WTC11 (cell line): ENCODE data around the gene TFCP2. TPM values are rescaled to one million over a fixed set of nuclear protein-coding genes. Genes with fewer than 3 reads are reported as not detected.

ENCODE experiments used
- ATAC-seq: fragments of 200-7000 bp; cut with Tn5 transposase; 2 replicates; pipeline ENCODE4 v1.10.0; 2021; ENCODE audit warnings: mild to moderate bottlenecking, moderate library complexity
- CTCF ChIA-PET: fragments of 300-600 bp; sonication (Branson Sonifier 250); formaldehyde crosslinking; loops from one replicate; lab custom pipeline; 2021; ENCODE audit warnings: antibody characterized with exemption; lab: Charles Lee
- POLR2A ChIA-PET: fragments of 350-600 bp; sonication (Branson Sonifier 250); formaldehyde crosslinking; loops from one replicate; lab custom pipeline; 2021; ENCODE audit warnings: antibody characterized with exemption; lab: Charles Lee
- DNase-seq: peaks from one replicate; pipeline ENCODE4 v3.0.0; 2021; ENCODE audit warnings: low spot score
- H3K27ac Mint-ChIP-seq: 2 replicates; pipeline ENCODE4 v1.8.0; 2021; ENCODE audit warnings: mixed read lengths
- H3K27me3 Mint-ChIP-seq: 2 replicates; pipeline ENCODE4 v1.8.0; 2021; ENCODE audit warnings: low read depth, mild to moderate bottlenecking, moderate library complexity, mixed read lengths
- H3K36me3 Mint-ChIP-seq: 2 replicates; pipeline ENCODE4 v1.8.0; 2021; ENCODE audit warnings: mixed read lengths
- H3K4me1 Mint-ChIP-seq: 2 replicates; pipeline ENCODE4 v1.8.0; 2022; ENCODE audit warnings: mixed read lengths
- H3K4me3 Mint-ChIP-seq: 2 replicates; pipeline ENCODE4 v1.8.0; 2021; ENCODE audit warnings: mild to moderate bottlenecking, moderate library complexity, mixed read lengths
- H3K9me3 Mint-ChIP-seq: 2 replicates; pipeline ENCODE4 v1.8.0; 2021; ENCODE audit warnings: mixed read lengths
- ARID4B ChIP-seq: sonication (generic); formaldehyde crosslinking; IDR thresholded peaks from 2 replicates; pipeline ENCODE4 v1.8.0; 2023; ENCODE audit warnings: missing genetic modification reagents, mild to moderate bottlenecking, borderline replicate concordance
- ATF1 ChIP-seq: sonication (generic); formaldehyde crosslinking; IDR thresholded peaks from 2 replicates; pipeline ENCODE4 v1.8.1; 2023; ENCODE audit warnings: mild to moderate bottlenecking, moderate library complexity, missing genetic modification reagents
- ATF2 ChIP-seq: sonication (generic); formaldehyde crosslinking; IDR thresholded peaks from 2 replicates; pipeline ENCODE4 v1.8.1; 2022; ENCODE audit warnings: low read depth, missing genetic modification reagents, borderline replicate concordance
- ATF3 ChIP-seq: sonication (generic); formaldehyde crosslinking; conservative IDR thresholded peaks from 2 replicates; pipeline ENCODE4 v1.8.1; 2022; ENCODE audit warnings: mild to moderate bottlenecking, missing genetic modification reagents
- CDX4 ChIP-seq: fragments of 250-450 bp; sonication (Bioruptor Pico); IDR thresholded peaks from 2 replicates; pipeline ENCODE4 v1.9.0; 2021; ENCODE audit warnings: moderate library complexity, mild to moderate bottlenecking, inconsistent platforms, borderline replicate concordance
- EMX1 ChIP-seq: fragments of 250-450 bp; sonication (Bioruptor Pico); IDR thresholded peaks from 2 replicates; pipeline ENCODE4 v1.8.0; 2021; ENCODE audit warnings: mild to moderate bottlenecking
- ETV6 ChIP-seq: sonication (generic); formaldehyde crosslinking; IDR thresholded peaks from 2 replicates; pipeline ENCODE4 v1.8.1; 2022; ENCODE audit warnings: mild to moderate bottlenecking, missing genetic modification reagents
- FOXK1 ChIP-seq: sonication (generic); formaldehyde crosslinking; IDR thresholded peaks from 2 replicates; pipeline ENCODE4 v1.8.0; 2022; ENCODE audit warnings: mild to moderate bottlenecking, moderate library complexity, missing genetic modification reagents
- GABPB1 ChIP-seq: sonication (generic); formaldehyde crosslinking; IDR thresholded peaks from 2 replicates; pipeline ENCODE4 v1.8.1; 2023; ENCODE audit warnings: mild to moderate bottlenecking, missing genetic modification reagents
- HMGA2 ChIP-seq: fragments of 250-450 bp; sonication (Bioruptor Pico); IDR thresholded peaks from 2 replicates; pipeline ENCODE4 v1.4.0; 2021; ENCODE audit warnings: mild to moderate bottlenecking, moderate library complexity
- JAZF1 ChIP-seq: fragments of 250-450 bp; sonication (Bioruptor Pico); IDR thresholded peaks from 2 replicates; pipeline ENCODE4 v1.9.0; 2021; ENCODE audit warnings: moderate library complexity, mild to moderate bottlenecking, inconsistent platforms
- MXD4 ChIP-seq: fragments of 250-450 bp; sonication (Bioruptor Pico); IDR thresholded peaks from 2 replicates; pipeline ENCODE4 v1.8.0; 2021; ENCODE audit warnings: mild to moderate bottlenecking, moderate library complexity, borderline replicate concordance
- NFE2L1 ChIP-seq: sonication (generic); formaldehyde crosslinking; IDR thresholded peaks from 2 replicates; pipeline ENCODE4 v1.8.1; 2023; ENCODE audit warnings: missing genetic modification reagents
- PRDM15 ChIP-seq: sonication (generic); formaldehyde crosslinking; IDR thresholded peaks from 2 replicates; pipeline ENCODE4 v1.8.0; 2022; ENCODE audit warnings: missing genetic modification reagents
- TCF7 ChIP-seq: sonication (generic); formaldehyde crosslinking; IDR thresholded peaks from 2 replicates; pipeline ENCODE4 v1.8.0; 2022; ENCODE audit warnings: mild to moderate bottlenecking, low read depth, missing genetic modification reagents, moderate library complexity
- ZMAT4 ChIP-seq: fragments of 250-450 bp; sonication (Bioruptor Pico); IDR thresholded peaks from 2 replicates; pipeline ENCODE4 v1.9.0; 2021; ENCODE audit warnings: mild to moderate bottlenecking
- ZNF263 ChIP-seq: sonication (generic); formaldehyde crosslinking; IDR thresholded peaks from 2 replicates; pipeline ENCODE4 v1.8.1; 2022; ENCODE audit warnings: low read depth, mild to moderate bottlenecking, moderate library complexity, missing genetic modification reagents
- total RNA-seq: library from RNA; stranded (reverse); gene quantifications from 3 replicates; pipeline ENCODE4 v1.2.3, GENCODE V29; 2021

Gene TFCP2
- total RNA-seq, 1 experiment from 2014 or later: 35.4 TPM

- Mint-ChIP-seq H3K27ac (no peak overlapping the region), H3K9me3 (no peaks in the 10 kb centered on the region), H3K4me1 (no peaks in the 10 kb centered on the region), H3K36me3 (peaks cover 71% of the 10 kb centered on the region)
- CTCF ChIA-PET: no interaction called here
- ATAC-seq: no peak
- POLR2A ChIA-PET: no interaction called here
- no peak for DNase-seq
- TF ChIP-seq MXD4 (CRISPR knock-in tag) (no peak), ATF3 (no peak), FOXK1 (CRISPR knock-in tag) (no peak), ZNF263 (CRISPR knock-in tag) (no peak), ATF1 (no peak), ETV6 (CRISPR knock-in tag) (no peak), ATF2 (no peak), JAZF1 (CRISPR knock-in tag) (no peak), ZMAT4 (no peak), TCF7 (CRISPR knock-in tag) (no peak), NFE2L1 (CRISPR knock-in tag) (no peak), CDX4 (CRISPR knock-in tag) (no peak), PRDM15 (CRISPR knock-in tag) (no peak), ARID4B (no peak), HMGA2 (CRISPR knock-in tag) (no peak)
- TF ChIP-seq, all 79 proteins: peak for 0
- Mint-ChIP-seq H3K4me3 (no peak overlapping the region), H3K27me3 (no peaks in the 10 kb centered on the region)
Measured at GRCh38 chr12:51103977-51104376, 69.0 kb downstream of the TFCP2 start.

GRCh38 chr12:51098611-51099010 is 74.3 kb downstream of the TFCP2 start:
- Mint-ChIP-seq H3K36me3 (peaks cover 72% of the 10 kb centered on the region), H3K4me3 (no peak overlapping the region), H3K27me3 (no peaks in the 10 kb centered on the region), H3K4me1 (no peaks in the 10 kb centered on the region), H3K27ac (no peak overlapping the region), H3K9me3 (no peaks in the 10 kb centered on the region)
- CTCF ChIA-PET: no interaction called here
- DNase-seq (no peak), ATAC-seq (no peak)
- POLR2A ChIA-PET: interaction anchor here (0.6 kb wide), 1 partner anchor 242 kb away, joined by 3 read pairs; no protein-coding TSS in a partner anchor
- TF ChIP-seq GABPB1 (no peak), EMX1 (CRISPR knock-in tag) (no peak)
